ENCODE data around the gene SLC49A3. TPM values are rescaled to one million over a fixed set of nuclear protein-coding genes. Genes with fewer than 3 reads are reported as not detected.

Gene SLC49A3
- total and polyA plus RNA-seq, 2 of the 13 experiments (the other 11 are each of a cell fraction or from before 2014, with no cell fraction given) = 0.07 to 0.17 TPM

DNA sequence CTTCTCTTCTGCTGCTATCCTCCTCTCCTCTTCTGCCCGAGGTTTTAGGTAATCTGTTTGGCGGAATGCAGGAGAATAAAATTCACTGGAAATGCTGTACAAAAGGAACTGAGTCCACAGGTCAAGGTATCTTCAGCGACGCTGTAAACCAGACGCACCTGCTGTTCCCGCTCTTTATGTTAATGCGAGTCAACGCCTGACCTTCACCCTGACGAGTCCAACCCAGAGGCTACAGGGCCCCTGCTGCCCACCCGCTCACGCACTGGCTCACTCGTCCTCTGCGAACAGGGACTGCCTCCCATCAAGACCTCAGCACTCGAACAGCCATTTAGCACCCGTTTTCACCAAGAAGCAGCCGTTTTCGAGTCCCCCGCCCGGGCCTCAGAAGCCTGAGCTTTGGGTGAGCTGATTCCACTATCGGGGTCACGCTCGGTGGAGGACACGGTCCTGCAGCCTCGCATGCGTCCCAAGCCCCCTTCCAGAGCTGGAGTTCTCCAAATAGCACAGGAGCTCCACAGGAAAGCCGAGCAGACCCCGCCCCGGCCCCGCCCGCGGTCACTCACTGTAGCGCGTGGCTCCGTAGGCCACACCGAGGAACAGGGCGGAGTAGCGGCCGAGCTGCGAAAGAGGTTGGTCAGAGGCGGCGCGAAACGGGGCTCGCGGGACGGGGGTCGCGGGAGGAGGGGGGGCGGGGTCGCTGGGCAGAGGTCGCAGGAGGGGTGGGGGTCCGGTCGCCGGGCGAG lies 15.4 kb downstream of the SLC49A3 start (continued):
- TF ChIP-seq ZNF724P (CRISPR knock-in tag; IDR thresholded peaks at IDR 0.05; ENCODE audit: borderline replicate concordance) (no peak), KMT2A (CRISPR knock-in tag; IDR thresholded peaks at IDR 0.05) (no peak), JARID2 (CRISPR knock-in tag; IDR thresholded peaks at IDR 0.05; ENCODE audit: insufficient replicate concordance) (no peak), RARA (CRISPR knock-in tag; IDR thresholded peaks at IDR 0.05) (peak; percentile 66), TBL1XR1 (IDR thresholded peaks at IDR 0.05; ENCODE audit: borderline replicate concordance, low read length, partially characterized antibody) (no peak), RELA (CRISPR knock-in tag; IDR thresholded peaks at IDR 0.05) (no peak), MED8 (CRISPR knock-in tag; IDR thresholded peaks at IDR 0.05; ENCODE audit: insufficient replicate concordance) (no peak), BRCA1 (CRISPR knock-in tag; IDR thresholded peaks at IDR 0.05) (no peak), ESRRA (CRISPR knock-in tag; IDR thresholded peaks at IDR 0.05; ENCODE audit: low read depth) (0 out of 2 replicates have a peak, but pooled peaks have one; percentile 39), ZNF570 (CRISPR knock-in tag; IDR thresholded peaks at IDR 0.05; ENCODE audit: borderline replicate concordance) (no peak), ZMYM3 (CRISPR knock-in tag; IDR thresholded peaks at IDR 0.05) (no peak), ARHGAP35 (CRISPR knock-in tag; IDR thresholded peaks at IDR 0.05; ENCODE audit: borderline replicate concordance) (no peak), ZNF781 (CRISPR knock-in tag; IDR thresholded peaks at IDR 0.05; ENCODE audit: borderline replicate concordance, not compliant biosample characterization) (peak; percentile 53), ZNF674 (CRISPR knock-in tag; IDR thresholded peaks at IDR 0.05; ENCODE audit: low read depth) (no peak), FOXP1 (IDR thresholded peaks at IDR 0.05) (no peak), FOXP1 (CRISPR knock-in tag; IDR thresholded peaks at IDR 0.05) (no peak), ZNF3 (CRISPR knock-in tag; IDR thresholded peaks at IDR 0.05) (no peak), EED (CRISPR knock-in tag; IDR thresholded peaks at IDR 0.05) (no peak), NFYC (CRISPR knock-in tag; IDR thresholded peaks at IDR 0.05) (no peak), XBP1 (CRISPR knock-in tag; IDR thresholded peaks at IDR 0.05) (no peak), ZNF546 (CRISPR knock-in tag; conservative IDR thresholded peaks at IDR 0.05) (no peak), REST (IDR thresholded peaks at IDR 0.05; ENCODE audit: borderline replicate concordance in 1 of 2, low read depth in 1 of 2, low read length in 2 of 2) (no peak), ZNF7 (CRISPR knock-in tag; IDR thresholded peaks at IDR 0.05) (no peak)
- TF ChIP-seq, protein P1, sequence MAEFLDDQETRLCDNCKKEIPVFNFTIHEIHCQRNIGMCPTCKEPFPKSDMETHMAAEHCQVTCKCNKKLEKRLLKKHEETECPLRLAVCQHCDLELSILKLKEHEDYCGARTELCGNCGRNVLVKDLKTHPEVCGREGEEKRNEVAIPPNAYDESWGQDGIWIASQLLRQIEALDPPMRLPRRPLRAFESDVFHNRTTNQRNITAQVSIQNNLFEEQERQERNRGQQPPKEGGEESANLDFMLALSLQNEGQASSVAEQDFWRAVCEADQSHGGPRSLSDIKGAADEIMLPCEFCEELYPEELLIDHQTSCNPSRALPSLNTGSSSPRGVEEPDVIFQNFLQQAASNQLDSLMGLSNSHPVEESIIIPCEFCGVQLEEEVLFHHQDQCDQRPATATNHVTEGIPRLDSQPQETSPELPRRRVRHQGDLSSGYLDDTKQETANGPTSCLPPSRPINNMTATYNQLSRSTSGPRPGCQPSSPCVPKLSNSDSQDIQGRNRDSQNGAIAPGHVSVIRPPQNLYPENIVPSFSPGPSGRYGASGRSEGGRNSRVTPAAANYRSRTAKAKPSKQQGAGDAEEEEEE (CRISPR knock-in tag; IDR thresholded peaks at IDR 0.05; ENCODE audit: borderline replicate concordance) = no peak
- TF ChIP-seq, protein P2, sequence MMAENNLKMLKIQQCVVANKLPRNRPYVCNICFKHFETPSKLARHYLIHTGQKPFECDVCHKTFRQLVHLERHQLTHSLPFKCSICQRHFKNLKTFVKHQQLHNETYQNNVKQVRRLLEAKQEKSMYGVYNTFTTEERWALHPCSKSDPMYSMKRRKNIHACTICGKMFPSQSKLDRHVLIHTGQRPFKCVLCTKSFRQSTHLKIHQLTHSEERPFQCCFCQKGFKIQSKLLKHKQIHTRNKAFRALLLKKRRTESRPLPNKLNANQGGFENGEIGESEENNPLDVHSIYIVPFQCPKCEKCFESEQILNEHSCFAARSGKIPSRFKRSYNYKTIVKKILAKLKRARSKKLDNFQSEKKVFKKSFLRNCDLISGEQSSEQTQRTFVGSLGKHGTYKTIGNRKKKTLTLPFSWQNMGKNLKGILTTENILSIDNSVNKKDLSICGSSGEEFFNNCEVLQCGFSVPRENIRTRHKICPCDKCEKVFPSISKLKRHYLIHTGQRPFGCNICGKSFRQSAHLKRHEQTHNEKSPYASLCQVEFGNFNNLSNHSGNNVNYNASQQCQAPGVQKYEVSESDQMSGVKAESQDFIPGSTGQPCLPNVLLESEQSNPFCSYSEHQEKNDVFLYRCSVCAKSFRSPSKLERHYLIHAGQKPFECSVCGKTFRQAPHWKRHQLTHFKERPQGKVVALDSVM (CRISPR knock-in tag; IDR thresholded peaks at IDR 0.05) = no peak
